ENCODE results near the gene TBX5. TPM values are rescaled to one million over a fixed set of nuclear protein-coding genes. Genes with fewer than 3 reads are reported as not detected.

TBX5 gene
- total and polyA plus RNA-seq, 2 donors (not counting 1 experiment from before 2014, with no cell fraction given): not detected

DNA sequence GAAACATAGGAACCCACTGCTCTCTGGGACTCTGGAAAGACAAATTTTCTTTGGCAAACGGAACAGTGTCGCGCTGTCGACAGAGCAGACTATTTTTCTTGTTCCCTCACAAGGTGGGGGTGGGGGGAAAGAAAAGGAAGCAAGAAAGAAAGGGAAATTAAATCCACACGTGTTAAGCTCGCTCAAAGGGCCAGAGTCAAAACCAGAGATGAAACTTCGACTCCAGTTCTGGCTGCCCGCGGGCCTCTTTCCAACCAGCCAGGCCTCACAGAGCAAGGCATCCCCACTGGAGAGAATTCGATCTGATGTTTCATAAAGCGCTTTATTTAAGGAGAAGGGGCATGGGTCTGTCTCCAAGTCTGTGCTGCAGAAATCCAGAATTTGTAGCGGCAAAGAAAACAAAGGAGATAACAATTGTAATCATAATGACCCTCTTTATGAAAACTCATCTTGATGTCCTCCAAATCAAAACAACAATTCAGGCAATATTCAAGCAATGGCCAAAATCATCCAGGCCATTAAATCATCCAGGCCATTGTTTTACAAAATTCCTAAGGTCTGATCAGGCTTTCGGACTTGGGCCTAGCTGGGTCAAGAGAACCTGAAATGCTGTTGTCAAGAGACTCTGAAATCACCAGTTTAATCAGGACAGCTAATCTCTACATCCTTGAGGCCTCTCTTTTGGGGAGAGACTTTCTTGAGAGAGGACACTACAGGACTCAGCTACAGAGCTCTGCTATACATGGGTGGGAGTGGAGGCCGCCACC, 5.3 kb upstream of the TBX5 start:
- Mint-ChIP-seq H3K9me3 (ENCODE audit: insufficient read depth) (no peaks in the 10 kb centered on the region), H3K4me3 (no peak overlapping the region), H3K27ac (no peak overlapping the region), H3K4me1 (peaks cover 7% of the 10 kb centered on the region), H3K27me3 (peaks cover 82% of the 10 kb centered on the region)
- POLR2A ChIA-PET: no interaction called here
- TF ChIP-seq, protein P1, sequence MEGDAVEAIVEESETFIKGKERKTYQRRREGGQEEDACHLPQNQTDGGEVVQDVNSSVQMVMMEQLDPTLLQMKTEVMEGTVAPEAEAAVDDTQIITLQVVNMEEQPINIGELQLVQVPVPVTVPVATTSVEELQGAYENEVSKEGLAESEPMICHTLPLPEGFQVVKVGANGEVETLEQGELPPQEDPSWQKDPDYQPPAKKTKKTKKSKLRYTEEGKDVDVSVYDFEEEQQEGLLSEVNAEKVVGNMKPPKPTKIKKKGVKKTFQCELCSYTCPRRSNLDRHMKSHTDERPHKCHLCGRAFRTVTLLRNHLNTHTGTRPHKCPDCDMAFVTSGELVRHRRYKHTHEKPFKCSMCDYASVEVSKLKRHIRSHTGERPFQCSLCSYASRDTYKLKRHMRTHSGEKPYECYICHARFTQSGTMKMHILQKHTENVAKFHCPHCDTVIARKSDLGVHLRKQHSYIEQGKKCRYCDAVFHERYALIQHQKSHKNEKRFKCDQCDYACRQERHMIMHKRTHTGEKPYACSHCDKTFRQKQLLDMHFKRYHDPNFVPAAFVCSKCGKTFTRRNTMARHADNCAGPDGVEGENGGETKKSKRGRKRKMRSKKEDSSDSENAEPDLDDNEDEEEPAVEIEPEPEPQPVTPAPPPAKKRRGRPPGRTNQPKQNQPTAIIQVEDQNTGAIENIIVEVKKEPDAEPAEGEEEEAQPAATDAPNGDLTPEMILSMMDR (IDR thresholded peaks at IDR 0.05): no peak
- TF ChIP-seq EZH2 (IDR thresholded peaks at IDR 0.05; ENCODE audit: borderline replicate concordance, insufficient read depth, low read depth, low read length, poor library complexity, severe bottlenecking): no peak
- CTCF ChIA-PET: no interaction called here
- H3K79me2 ChIP-seq (ENCODE audit: control insufficient read depth, insufficient read depth, low read length): no peaks in the 10 kb centered on the region
- no peak overlapping the region for H3K4me3 ChIP-seq (ENCODE audit: control extremely low read depth in 1 of 5, extremely low read depth in 1 of 5, insufficient read depth in 1 of 5, low read depth in 2 of 5, low read length in 4 of 5)
- no peak overlapping the region for H3K27ac ChIP-seq (ENCODE audit: low read length in 2 of 2)
- no peak for ATAC-seq (ENCODE audit: low read depth)
- H3K36me3 ChIP-seq (replicated peaks in 1 of 2; ENCODE audit: control extremely low read depth in 1 of 2, control insufficient read depth in 1 of 2, extremely low read depth in 1 of 2, insufficient read depth in 2 of 2, low read length in 1 of 2): no peaks in the 10 kb centered on the region
- DNase-seq: no peak
- peaks cover 0 to 79% (median 50%) of the 10 kb centered on the region in 4 experiments for H3K27me3 ChIP-seq (replicated peaks in 1 of 4; ENCODE audit: control extremely low read depth in 1 of 4, control insufficient read depth in 3 of 4, insufficient read depth in 4 of 4, low read length in 3 of 4)
- no peak overlapping the region for H3K9ac ChIP-seq (ENCODE audit: low read length)
- no peaks in the 10 kb centered on the region for H4K20me1 ChIP-seq (ENCODE audit: control insufficient read depth, insufficient read depth, low read length, poor library complexity, severe bottlenecking)
- H3K4me1 ChIP-seq (ENCODE audit: control insufficient read depth in 2 of 2, insufficient read depth in 2 of 2, low read length in 2 of 2): peaks cover 0 to 8% of the 10 kb centered on the region in 2 donors
- no peak overlapping the region for H2AFZ ChIP-seq (ENCODE audit: insufficient read depth, low read depth, low read length, poor library complexity, severe bottlenecking)
- 13% methylated on average over 8 of the region's 14 CpGs for WGBS (ENCODE audit: insufficient coverage)
- no peak overlapping the region for H3K4me2 ChIP-seq (replicated peaks; ENCODE audit: low read depth, low read length, poor library complexity, severe bottlenecking)
- peaks cover 0 to 33% (median 0%) of the 10 kb centered on the region in 3 donors for H3K9me3 ChIP-seq (ENCODE audit: control extremely low read depth in 1 of 3, control insufficient read depth in 2 of 3, insufficient read depth in 1 of 3, low read length in 2 of 3)
- intact Hi-C loops (cut with micrococcal nuclease): no loop called here

GRCh38 chr12:114409852-114410600, 4.1 kb upstream of the TBX5 start:
- TF ChIP-seq, protein P1 (IDR thresholded peaks at IDR 0.05): no peak
- DNase-seq: no peak
- Mint-ChIP-seq H3K4me1 (peaks cover 7% of the 10 kb centered on the region), H3K4me3 (peak overlapping the region; percentile 13), H3K27ac (no peak overlapping the region), H3K27me3 (peaks cover 84% of the 10 kb centered on the region), H3K9me3 (ENCODE audit: insufficient read depth) (no peaks in the 10 kb centered on the region)
- Histone ChIP-seq H3K4me1 (ENCODE audit: control insufficient read depth in 2 of 2, insufficient read depth in 2 of 2, low read length in 2 of 2) (peaks cover 0 to 8% of the 10 kb centered on the region in 2 donors), H3K79me2 (ENCODE audit: control insufficient read depth, insufficient read depth, low read length) (no peaks in the 10 kb centered on the region), H3K27ac (ENCODE audit: low read length in 2 of 2) (no peak overlapping the region), H3K4me3 (ENCODE audit: control extremely low read depth in 1 of 5, extremely low read depth in 1 of 5, insufficient read depth in 1 of 5, low read depth in 2 of 5, low read length in 4 of 5) (no peak overlapping the region), H4K20me1 (ENCODE audit: control insufficient read depth, insufficient read depth, low read length, poor library complexity, severe bottlenecking) (no peaks in the 10 kb centered on the region), H2AFZ (ENCODE audit: insufficient read depth, low read depth, low read length, poor library complexity, severe bottlenecking) (peak overlapping the region; percentile 18), H3K4me2 (replicated peaks; ENCODE audit: low read depth, low read length, poor library complexity, severe bottlenecking) (peak overlapping the region; percentile 37), H3K27me3 (replicated peaks in 1 of 4; ENCODE audit: control extremely low read depth in 1 of 4, control insufficient read depth in 3 of 4, insufficient read depth in 4 of 4, low read length in 3 of 4) (peaks cover 0 to 73% (median 54%) of the 10 kb centered on the region in 4 experiments), H3K9me3 (ENCODE audit: control extremely low read depth in 1 of 3, control insufficient read depth in 2 of 3, insufficient read depth in 1 of 3, low read length in 2 of 3) (peaks cover 0 to 28% (median 0%) of the 10 kb centered on the region in 3 donors), H3K36me3 (replicated peaks in 1 of 2; ENCODE audit: control extremely low read depth in 1 of 2, control insufficient read depth in 1 of 2, extremely low read depth in 1 of 2, insufficient read depth in 2 of 2, low read length in 1 of 2) (no peaks in the 10 kb centered on the region), H3K9ac (ENCODE audit: low read length) (no peak overlapping the region)
- ChIA-PET POLR2A (no interaction called here), CTCF (no interaction called here)
- WGBS (ENCODE audit: insufficient coverage): 10% methylated on average over 2 of the region's 12 CpGs
- intact Hi-C loops (cut with micrococcal nuclease): no loop called here
- ATAC-seq (ENCODE audit: low read depth): no peak

Measured in B cell (primary cell).